Mesenchymal stem cell (in vitro differentiated cells and primary cell): ENCODE measurements around the gene AVPR2.

ENCODE experiments used
- DNase-seq: peaks from one replicate; pipeline ENCODE4 v3.0.0-alpha.2; 2013
- H2AFZ ChIP-seq: one replicate; pipeline ENCODE4 v1.6.1; 2013; ENCODE audit warnings: low read depth, mild to moderate bottlenecking, control low read depth, inconsistent platforms, low read length, moderate library complexity
- H2AK5ac ChIP-seq: 2 replicates; pipeline ENCODE4 v1.6.1; 2013; ENCODE audit warnings: low read length, moderate library complexity, mild to moderate bottlenecking, inconsistent platforms; ENCODE audit not compliant: severe bottlenecking
- H2BK120ac ChIP-seq: one replicate; pipeline ENCODE4 v1.6.1; 2013; ENCODE audit warnings: low read depth, mild to moderate bottlenecking, inconsistent platforms, low read length, moderate library complexity
- H2BK12ac ChIP-seq, 2 experiments: one replicate each; pipeline ENCODE4 v1.6.1; 2013; ENCODE audit warnings: inconsistent platforms in 2 of 2, low read length in 2 of 2, mild to moderate bottlenecking in 2 of 2, moderate library complexity in 2 of 2, control low read depth in 1 of 2
- H2BK15ac ChIP-seq: one replicate; pipeline ENCODE4 v1.6.1; 2013; ENCODE audit warnings: mild to moderate bottlenecking, low read depth, inconsistent platforms; ENCODE audit not compliant: poor library complexity, severe bottlenecking
- H2BK5ac ChIP-seq: 2 replicates; pipeline ENCODE4 v1.6.1; 2013; ENCODE audit warnings: low read depth, mild to moderate bottlenecking, low read length, control low read depth, inconsistent platforms; ENCODE audit not compliant: poor library complexity, severe bottlenecking
- H3K14ac ChIP-seq, 2 experiments: one replicate each; pipeline ENCODE4 v1.6.1; 2013; ENCODE audit warnings: inconsistent platforms in 2 of 2, low read length in 2 of 2, control low read depth in 1 of 2, mild to moderate bottlenecking in 1 of 2, moderate library complexity in 1 of 2
- H3K18ac ChIP-seq, 2 experiments: one replicate each; pipeline ENCODE4 v1.6.1; 2013; ENCODE audit warnings: inconsistent platforms in 2 of 2, low read length in 2 of 2, control low read depth in 1 of 2, low read depth in 1 of 2, mild to moderate bottlenecking in 1 of 2
- H3K23ac ChIP-seq, 2 experiments: one replicate each; pipeline ENCODE4 v1.6.1; 2013; ENCODE audit warnings: inconsistent platforms in 2 of 2, low read length in 2 of 2, mild to moderate bottlenecking in 2 of 2, moderate library complexity in 2 of 2, control low read depth in 1 of 2
- H3K27ac ChIP-seq: 2 replicates; pipeline ENCODE4 v1.5.1; 2013; ENCODE audit warnings: mild to moderate bottlenecking, moderate library complexity, low read length, control low read depth, inconsistent platforms; ENCODE audit not compliant: poor library complexity, severe bottlenecking
- H3K27me3 ChIP-seq, 2 experiments: 2 replicates each; pipeline versions ENCODE4 v1.6.1 to v1.7.0; 2013; ENCODE audit warnings: low read length in 2 of 2, mild to moderate bottlenecking in 2 of 2, moderate library complexity in 2 of 2, control low read depth in 1 of 2, inconsistent platforms in 1 of 2; ENCODE audit not compliant: control insufficient read depth in 1 of 2, insufficient read depth in 1 of 2
- H3K36me3 ChIP-seq, 2 experiments: 2 replicates each; pipeline versions ENCODE4 v1.6.1 to v1.7.0; 2013; ENCODE audit warnings: low read length in 2 of 2, control low read depth in 1 of 2, inconsistent platforms in 1 of 2, low read depth in 1 of 2, mild to moderate bottlenecking in 1 of 2; ENCODE audit not compliant: insufficient read depth in 2 of 2, control insufficient read depth in 1 of 2
- H3K4ac ChIP-seq, 2 experiments: one replicate each; pipeline ENCODE4 v1.6.1; 2013; ENCODE audit warnings: inconsistent platforms in 2 of 2, low read length in 2 of 2, mild to moderate bottlenecking in 2 of 2, moderate library complexity in 2 of 2, control low read depth in 1 of 2, low read depth in 1 of 2
- H3K4me1 ChIP-seq: 2 replicates; pipeline ENCODE4 v1.6.1; 2013; ENCODE audit warnings: low read depth, low read length, control low read depth; ENCODE audit not compliant: control insufficient read depth, insufficient read depth
- H3K4me2 ChIP-seq: 2 replicates; pipeline ENCODE4 v1.6.1; 2013; ENCODE audit warnings: low read length, mild to moderate bottlenecking, inconsistent platforms; ENCODE audit not compliant: poor library complexity, severe bottlenecking
- H3K4me3 ChIP-seq, 2 experiments: 2 replicates each; pipeline versions ENCODE4 v1.5.1 to v1.7.0; 2013; ENCODE audit warnings: low read length in 2 of 2, mild to moderate bottlenecking in 2 of 2, control low read depth in 1 of 2, low read depth in 1 of 2; ENCODE audit not compliant: insufficient read depth in 1 of 2
- H3K79me1 ChIP-seq: replicated peaks from 2 replicates; pipeline ENCODE4 v1.6.1; 2013; ENCODE audit warnings: mild to moderate bottlenecking, control low read depth, low read length, inconsistent platforms; ENCODE audit not compliant: poor library complexity, severe bottlenecking
- H3K9ac ChIP-seq: 2 replicates; pipeline ENCODE4 v1.7.0; 2013; ENCODE audit warnings: mild to moderate bottlenecking, low read length, moderate library complexity
- H3K9me3 ChIP-seq: 2 replicates; pipeline ENCODE4 v1.7.0; 2013; ENCODE audit warnings: mild to moderate bottlenecking, low read length; ENCODE audit not compliant: control insufficient read depth
- H4K8ac ChIP-seq: one replicate; pipeline ENCODE4 v1.6.1; 2013; ENCODE audit warnings: inconsistent platforms, mild to moderate bottlenecking, low read length, moderate library complexity
- H4K91ac ChIP-seq: one replicate; pipeline ENCODE4 v1.6.1; 2013; ENCODE audit warnings: mild to moderate bottlenecking, low read length, inconsistent platforms
- WGBS: methylation state at CpG from one replicate; pipeline ENCODE4 v1.1.7; 2013; ENCODE audit warnings: mixed read lengths; 5-methylcytosine and 5-hydroxymethylcytosine counted together

The AVPR2 gene

GRCh38 chrX:153920546-153920945 is 16.1 kb downstream of the AVPR2 start:
- Histone ChIP-seq H3K9ac (no peak overlapping the region), H3K4ac (no peak overlapping the region), H3K27ac (no peak overlapping the region), H3K23ac (no peak overlapping the region), H3K79me1 (no peaks in the 10 kb centered on the region), H3K36me3 (no peaks in the 10 kb centered on the region), H3K4me3 (no peak overlapping the region), H2BK15ac (no peak overlapping the region), H2BK12ac (no peak overlapping the region), H4K91ac (peak overlapping the region; percentile 50), H3K9me3 (no peaks in the 10 kb centered on the region), H2BK5ac (no peak overlapping the region), H2BK120ac (no peak overlapping the region), H3K4me2 (no peak overlapping the region), H3K27me3 (peaks cover 0 to 77% of the 10 kb centered on the region in 2 experiments), H2AK5ac (no peak overlapping the region), H3K14ac (no peak overlapping the region), H3K4me1 (peaks cover 5% of the 10 kb centered on the region), H4K8ac (no peak overlapping the region), H2AFZ (no peak overlapping the region), H3K18ac (no peak overlapping the region)
- no peak for DNase-seq
- 98% methylated on average over 13 of the region's 14 CpGs for WGBS

DNA sequence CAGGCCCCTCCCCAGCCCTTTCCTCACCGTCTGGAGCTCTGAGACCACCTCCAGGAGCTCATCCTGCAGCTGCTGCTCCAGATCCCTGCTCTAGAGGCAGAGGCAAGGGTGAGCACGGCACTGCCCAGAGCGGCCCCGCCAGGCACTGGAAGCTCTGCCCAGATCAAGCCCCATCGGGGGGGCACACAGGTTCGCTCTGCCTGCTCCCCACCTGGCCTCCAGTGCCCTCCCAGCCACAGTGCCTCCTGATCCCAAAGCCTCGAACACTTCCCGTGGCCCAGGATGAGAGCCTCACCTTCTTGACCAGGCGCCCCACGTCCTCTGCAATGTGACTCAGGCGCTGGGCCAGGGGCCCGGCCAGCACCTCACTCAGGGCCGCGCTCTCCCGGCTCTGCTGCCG is 16.6 kb downstream of the AVPR2 start:
- WGBS = 86% methylated on average over 11 of the region's 16 CpGs

GRCh38 chrX:153921511-153922446 is 17.3 kb downstream of the AVPR2 start:
- Histone ChIP-seq H2BK5ac (no peak overlapping the region), H2AK5ac (no peak overlapping the region), H2AFZ (peak overlapping the region; percentile 39)

More for the DNA sequence above, 16.6 kb downstream of the AVPR2 start:
- H3K4me1 ChIP-seq = peaks cover 7% of the 10 kb centered on the region
- H3K79me1 ChIP-seq = no peaks in the 10 kb centered on the region
- H2BK12ac ChIP-seq = no peak overlapping the region
- H3K18ac ChIP-seq = no peak overlapping the region
- no peak overlapping the region for H2AK5ac ChIP-seq
- H3K36me3 ChIP-seq = no peaks in the 10 kb centered on the region
- no peak overlapping the region for H4K8ac ChIP-seq
- no peak overlapping the region for H2AFZ ChIP-seq
- H3K4me2 ChIP-seq = no peak overlapping the region
- no peak overlapping the region for H2BK120ac ChIP-seq
- no peak overlapping the region for H3K23ac ChIP-seq
- no peak overlapping the region for H4K91ac ChIP-seq
- no peak overlapping the region for H2BK15ac ChIP-seq
- H3K9me3 ChIP-seq = no peaks in the 10 kb centered on the region
- no peak overlapping the region for H3K9ac ChIP-seq
- H3K4me3 ChIP-seq = no peak overlapping the region
- DNase-seq = no peak
- no peak overlapping the region for H3K4ac ChIP-seq
- peaks cover 0 to 78% of the 10 kb centered on the region in 2 experiments for H3K27me3 ChIP-seq
- H2BK5ac ChIP-seq = no peak overlapping the region
- H3K14ac ChIP-seq = no peak overlapping the region
- H3K27ac ChIP-seq = no peak overlapping the region

DNA sequence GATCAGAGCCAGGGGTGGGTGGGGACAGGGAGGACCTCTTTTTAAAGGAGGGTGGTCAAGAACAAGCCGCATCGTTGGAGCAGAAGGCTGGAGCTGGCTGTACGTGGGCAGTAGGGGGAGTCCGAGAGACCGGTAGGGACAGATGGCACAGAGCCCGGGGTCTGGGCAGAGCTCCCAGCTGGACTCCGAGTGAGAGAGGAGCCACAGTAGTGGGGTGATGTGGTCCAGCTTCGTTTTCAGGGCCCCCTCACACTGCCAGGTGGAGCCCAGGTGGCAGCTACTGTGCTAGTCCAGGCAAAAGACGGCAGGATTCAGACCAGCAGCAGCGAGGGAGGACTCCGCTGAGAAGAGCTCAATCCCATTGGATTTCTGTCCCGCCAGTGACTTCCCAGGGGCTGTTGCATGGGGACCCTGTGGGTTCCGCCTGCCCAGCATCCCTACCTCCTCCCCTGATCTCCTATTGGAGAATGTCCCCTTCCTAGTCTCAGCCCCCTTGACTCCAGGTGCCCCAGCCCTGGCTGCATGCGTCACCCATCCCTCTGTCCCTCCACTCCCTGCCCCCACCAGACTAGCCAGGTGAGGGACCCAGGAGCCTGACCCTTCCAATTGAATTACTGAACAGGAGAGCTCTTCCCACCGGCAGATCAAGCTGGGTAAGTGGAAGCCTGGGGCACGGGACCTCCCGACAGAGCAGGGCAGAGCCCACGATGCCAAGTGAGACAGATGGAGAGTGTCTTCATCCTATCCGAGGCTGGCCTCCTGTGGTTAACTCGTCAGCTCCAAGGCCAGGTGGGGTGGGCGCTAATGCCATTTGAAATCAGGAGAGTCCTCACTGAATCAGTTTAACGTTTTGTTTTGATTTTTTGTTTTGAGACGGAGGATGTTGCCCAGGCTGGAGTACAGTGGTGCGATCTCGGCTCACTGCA is 18.7 kb downstream of the AVPR2 start:
- Histone ChIP-seq H3K36me3 (no peaks in the 10 kb centered on the region), H3K23ac (no peak overlapping the region), H3K79me1 (no peaks in the 10 kb centered on the region), H3K4me2 (no peak overlapping the region), H3K4me3 (no peak overlapping the region), H2BK15ac (no peak overlapping the region), H4K8ac (no peak overlapping the region), H2BK120ac (no peak overlapping the region), H3K14ac (no peak overlapping the region), H2AFZ (no peak overlapping the region), H2AK5ac (no peak overlapping the region), H3K27ac (no peak overlapping the region), H3K4ac (no peak overlapping the region), H3K27me3 (peaks cover 0 to 67% of the 10 kb centered on the region in 2 experiments), H3K9ac (no peak overlapping the region), H4K91ac (no peak overlapping the region), H2BK5ac (no peak overlapping the region), H2BK12ac (no peak overlapping the region), H3K18ac (no peak overlapping the region), H3K4me1 (peaks cover 19% of the 10 kb centered on the region), H3K9me3 (no peaks in the 10 kb centered on the region)
- no peak for DNase-seq
- WGBS = 94% methylated on average over 21 of the region's 25 CpGs

More at GRCh38 chrX:153921511-153922446, 17.3 kb downstream of the AVPR2 start:
- WGBS = 78% methylated on average over 25 of the region's 40 CpGs
- peak overlapping the region in 1 of 2 experiments; percentile 2 for H3K14ac ChIP-seq
- no peak overlapping the region for H4K8ac ChIP-seq
- H3K18ac ChIP-seq = peak overlapping the region in 1 of 2 experiments; percentile 11
- H3K4ac ChIP-seq = no peak overlapping the region
- H2BK120ac ChIP-seq = no peak overlapping the region
- no peak overlapping the region for H4K91ac ChIP-seq
- no peak overlapping the region for H2BK12ac ChIP-seq
- H3K79me1 ChIP-seq = no peaks in the 10 kb centered on the region
- peaks cover 0 to 75% of the 10 kb centered on the region in 2 experiments for H3K27me3 ChIP-seq
- DNase-seq = no peak
- H3K4me2 ChIP-seq = no peak overlapping the region
- H3K23ac ChIP-seq = no peak overlapping the region
- no peak overlapping the region for H2BK15ac ChIP-seq
- no peaks in the 10 kb centered on the region for H3K36me3 ChIP-seq
- no peak overlapping the region for H3K27ac ChIP-seq
- peaks cover 15% of the 10 kb centered on the region for H3K4me1 ChIP-seq
- no peak overlapping the region for H3K4me3 ChIP-seq
- H3K9ac ChIP-seq = no peak overlapping the region
- H3K9me3 ChIP-seq = no peaks in the 10 kb centered on the region
